ENCODE results near the gene TOX2.

Gene TOX2

GRCh38 chr20:44081476-44081875 lies 166.8 kb downstream of the TOX2 start:
- DNase-seq, result no peak

DNA sequence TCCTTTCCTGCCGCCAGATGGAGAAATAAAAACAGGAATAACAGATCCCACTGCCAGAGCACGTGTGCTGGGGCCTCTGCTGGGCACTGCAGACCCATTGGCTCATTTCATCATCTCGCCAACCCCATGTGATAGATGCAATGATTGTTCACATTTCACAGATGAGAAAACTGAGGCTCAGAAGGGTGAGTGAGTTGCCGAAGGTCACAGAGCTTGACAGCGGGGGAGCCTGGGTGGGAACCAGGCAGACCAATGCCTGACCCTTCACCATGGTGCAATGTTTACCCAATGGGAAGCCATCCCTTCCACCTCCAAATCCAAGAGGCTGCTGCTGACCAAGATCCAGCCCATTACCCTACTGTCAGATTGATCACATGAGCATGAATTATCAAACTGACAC lies 167.2 kb downstream of the TOX2 start:
- no peak for DNase-seq

GRCh38 chr20:44083220-44083933 lies 168.7 kb downstream of the TOX2 start:
- DNase-seq, result no peak

GRCh38 chr20:44084439-44084838 lies 169.8 kb downstream of the TOX2 start:
- DNase-seq, result no peak

DNA sequence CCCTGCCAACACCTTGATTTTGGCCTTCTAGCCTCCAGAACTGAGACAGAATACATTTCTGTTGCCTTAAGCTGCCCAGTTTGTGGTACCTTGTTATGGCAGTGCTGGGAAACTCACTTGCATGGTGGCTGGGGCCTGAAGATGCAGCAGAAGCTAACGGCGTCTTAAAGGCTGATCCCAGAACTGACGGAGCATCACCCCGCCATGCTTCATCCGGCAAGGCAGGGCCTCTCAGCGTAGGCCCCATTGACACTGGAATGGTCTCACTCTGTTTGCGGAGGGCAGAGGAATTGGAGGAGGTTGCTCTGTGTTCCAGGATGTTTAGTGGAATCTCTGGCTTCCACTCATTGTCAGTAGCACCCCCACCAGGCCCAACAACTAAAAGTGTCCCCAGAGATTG lies 170.2 kb downstream of the TOX2 start:
- no peak for DNase-seq

DNA sequence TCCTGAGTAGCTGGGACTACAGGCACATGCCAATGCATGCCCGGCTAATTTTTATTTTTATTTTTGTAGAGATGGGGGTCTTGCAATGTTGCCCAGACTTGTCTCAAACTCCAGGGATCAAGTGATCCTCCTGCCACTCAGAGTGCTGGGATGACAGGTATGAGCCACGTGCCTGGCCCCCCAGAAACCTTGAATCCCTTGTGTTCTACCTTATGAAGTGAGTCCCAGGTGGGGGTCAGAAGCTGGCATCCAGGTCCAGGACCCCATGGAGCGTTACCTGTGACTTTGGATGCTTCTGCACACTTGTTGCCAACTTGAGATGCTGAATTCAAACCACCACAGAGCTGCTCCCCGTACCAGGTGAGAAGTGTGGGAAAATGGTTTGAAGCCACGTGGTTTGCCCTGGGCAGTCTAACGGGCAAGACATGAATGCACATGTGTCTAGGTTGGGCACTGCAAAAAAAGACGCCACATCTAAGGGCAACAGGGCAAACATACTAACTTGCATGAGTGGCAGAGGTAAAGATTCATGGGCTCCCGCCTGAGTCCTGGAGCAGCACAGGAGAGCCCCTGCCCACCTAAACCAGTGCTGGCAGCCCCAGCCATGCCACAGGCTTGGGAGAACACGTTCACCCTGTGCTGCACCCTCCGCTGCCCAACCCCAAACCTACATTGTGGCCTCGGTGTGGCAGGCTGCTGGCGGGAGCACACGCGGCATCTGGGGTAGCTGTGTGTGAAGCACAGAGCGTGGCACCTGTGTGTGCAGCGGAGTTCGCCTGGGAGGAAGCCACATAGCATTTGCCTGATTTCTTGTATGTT lies 171.2 kb downstream of the TOX2 start:
- no peak for DNase-seq

GRCh38 chr20:44087051-44087856 lies 172.6 kb downstream of the TOX2 start:
- DNase-seq, result no peak

DNA sequence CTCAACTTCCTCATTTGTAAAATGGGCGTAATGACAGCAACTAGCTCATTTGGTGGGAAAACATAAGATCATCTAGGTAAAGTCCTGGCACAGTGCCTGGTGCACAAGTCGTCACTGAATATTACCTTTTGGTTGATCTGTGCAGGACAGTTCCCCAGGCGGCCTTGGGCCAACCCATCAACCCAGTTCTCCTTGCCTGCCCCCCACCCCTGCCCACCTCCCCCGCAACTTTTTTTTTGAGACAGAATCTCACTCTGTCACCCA lies 173.1 kb downstream of the TOX2 start:
- no peak for DNase-seq

DNA sequence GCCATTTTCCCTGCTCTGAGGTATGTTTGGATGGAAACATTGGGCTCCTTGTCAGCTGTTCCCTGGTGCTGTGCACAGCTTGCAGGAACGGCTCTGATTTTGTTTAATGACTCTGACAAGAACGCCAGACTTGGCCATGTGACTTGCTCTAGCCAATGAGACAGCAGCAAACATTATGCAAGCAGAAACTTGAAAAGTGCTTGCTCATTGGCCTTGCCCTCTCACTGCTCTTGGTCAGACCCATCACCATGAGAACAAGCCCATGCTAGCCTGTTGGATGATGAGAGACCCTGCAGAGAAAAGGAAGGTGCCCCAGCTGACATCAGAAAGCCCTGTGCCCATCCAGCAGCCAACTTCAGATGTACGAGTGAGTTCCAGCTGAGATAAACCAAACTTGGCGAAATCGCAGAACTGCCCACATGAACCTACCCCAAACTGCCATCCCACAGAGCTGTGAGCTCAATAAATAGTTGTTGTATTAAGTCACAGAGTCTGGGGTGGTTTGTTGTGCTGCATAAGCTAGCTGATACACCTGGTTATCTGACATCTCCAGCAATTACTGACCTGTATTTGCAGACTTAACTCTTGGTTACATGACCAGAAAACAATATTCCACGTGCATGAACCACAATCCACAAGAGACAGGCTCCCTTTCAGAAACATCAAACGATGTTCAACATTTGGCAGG lies 175.5 kb downstream of the TOX2 start:
- peak in 3 of 4 experiments; percentile 40 to 43 (median 42) for DNase-seq

GRCh38 chr20:44091026-44091425 lies 176.4 kb downstream of the TOX2 start:
- DNase-seq, result no peak

DNA sequence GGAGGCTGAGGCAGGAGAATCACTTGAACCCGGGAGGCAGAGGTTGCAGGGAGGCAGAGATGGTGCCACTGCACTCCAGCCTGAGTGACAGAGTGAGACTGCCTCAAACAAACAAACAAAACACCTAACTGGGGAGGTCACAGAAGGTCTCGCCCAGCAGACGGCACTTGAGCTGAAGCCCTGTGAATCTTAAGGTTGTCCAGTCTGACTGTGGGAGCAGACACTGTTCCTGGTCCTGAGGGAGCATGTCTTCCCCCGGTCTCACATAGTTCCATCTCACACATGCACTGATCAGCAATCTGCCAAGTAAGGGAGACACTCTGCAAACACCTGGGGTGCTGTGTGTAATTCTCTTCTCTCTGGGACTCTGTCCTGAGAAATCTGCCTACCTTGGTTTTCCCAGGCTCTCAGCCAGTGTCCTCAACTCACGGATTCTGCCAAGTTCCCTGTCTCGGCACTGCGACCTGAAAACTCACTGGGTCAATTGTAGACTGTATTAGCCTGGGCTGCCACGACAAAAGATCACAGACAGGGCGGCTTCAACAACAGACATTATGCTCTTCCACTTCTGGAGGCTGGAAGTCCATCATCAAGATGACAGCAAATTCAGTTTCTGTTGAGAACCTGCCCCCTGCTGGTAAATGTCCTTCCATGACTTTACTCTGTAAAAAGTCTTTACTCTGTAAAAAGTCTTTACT lies 178.0 kb downstream of the TOX2 start:
- peak; percentile 56 to 73 (median 64) for DNase-seq

GRCh38 chr20:44093249-44093582 lies 178.6 kb downstream of the TOX2 start:
- no peak for DNase-seq

GRCh38 chr20:44095831-44096230 lies 181.2 kb downstream of the TOX2 start:
- no peak for DNase-seq

DNA sequence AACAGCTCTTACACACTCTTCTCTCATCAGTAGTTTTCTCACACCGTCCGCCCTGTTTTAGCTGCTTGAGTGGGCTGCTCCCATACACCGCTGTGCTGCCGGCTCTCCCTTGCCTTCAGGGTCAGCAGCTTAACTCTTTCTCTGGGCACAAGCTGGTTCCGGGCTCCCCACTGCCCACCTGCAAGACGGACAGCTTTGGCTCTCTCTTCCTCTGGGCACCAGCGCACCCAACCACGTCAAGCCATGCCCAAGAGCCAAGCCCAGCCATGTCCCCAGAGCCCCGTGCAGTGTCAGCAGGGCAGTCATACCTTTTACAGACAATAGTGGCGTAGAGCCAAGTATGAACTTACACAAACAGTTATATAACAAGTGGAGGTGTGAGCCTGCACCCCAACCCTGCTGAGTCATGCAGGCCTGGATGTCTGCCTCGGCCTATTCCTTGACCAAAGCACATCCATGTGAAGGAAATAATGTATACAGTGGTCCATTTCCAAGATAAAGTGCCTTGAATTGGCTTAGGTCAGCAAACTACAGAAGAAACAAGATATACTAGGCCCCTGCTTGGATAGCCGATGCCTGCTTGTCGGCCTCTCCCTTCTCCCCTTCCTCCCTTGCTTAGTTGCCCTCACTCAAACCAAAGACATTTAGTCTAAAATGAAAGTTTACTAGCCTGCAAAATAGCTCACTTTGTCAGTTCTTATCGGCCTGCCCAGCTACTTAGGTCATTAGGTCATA lies 183.0 kb downstream of the TOX2 start:
- DNase-seq, result no peak

GRCh38 chr20:44098256-44098630 lies 183.6 kb downstream of the TOX2 start:
- no peak for DNase-seq

DNA sequence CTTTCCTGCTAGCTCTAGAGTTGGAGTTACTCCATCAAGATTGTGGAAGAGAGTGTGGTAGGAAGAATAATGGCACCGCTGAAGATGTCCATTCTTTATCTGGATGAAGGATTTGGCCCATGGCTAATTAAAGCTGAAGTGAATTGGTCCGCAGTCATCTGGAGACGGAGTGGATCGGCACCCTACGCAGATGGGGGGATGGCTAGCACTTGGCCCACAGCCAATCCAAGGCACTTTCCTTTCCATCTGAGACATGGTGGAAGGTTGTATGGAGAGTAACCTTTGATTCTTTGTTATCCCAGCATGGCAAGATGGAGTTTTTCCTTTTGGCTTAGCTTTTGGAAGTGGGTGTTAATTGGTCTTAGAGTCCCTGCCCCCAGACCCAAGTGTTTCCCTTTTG lies 184.0 kb downstream of the TOX2 start:
- no peak for DNase-seq

GRCh38 chr20:44099832-44100231 lies 185.2 kb downstream of the TOX2 start:
- no peak for DNase-seq

DNA sequence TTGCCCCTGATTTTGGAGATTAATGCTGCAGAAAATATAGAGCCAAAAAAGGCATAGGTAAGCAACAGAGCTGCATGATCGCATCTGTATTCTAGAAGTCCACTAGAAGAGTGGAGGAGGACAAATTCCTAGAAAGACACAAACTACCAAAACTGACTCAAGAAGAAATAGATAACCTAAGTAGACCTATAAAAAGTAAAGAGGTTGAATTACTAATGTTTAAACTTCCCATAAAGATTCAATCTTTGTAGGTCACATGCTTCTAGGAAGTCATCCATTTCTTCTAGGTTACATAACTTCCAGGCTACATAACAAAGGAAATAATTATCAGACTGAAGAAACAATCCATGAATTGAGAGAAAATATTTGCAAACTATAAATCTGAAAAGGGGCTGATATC lies 187.9 kb downstream of the TOX2 start:
- DNase-seq, result no peak

DNA sequence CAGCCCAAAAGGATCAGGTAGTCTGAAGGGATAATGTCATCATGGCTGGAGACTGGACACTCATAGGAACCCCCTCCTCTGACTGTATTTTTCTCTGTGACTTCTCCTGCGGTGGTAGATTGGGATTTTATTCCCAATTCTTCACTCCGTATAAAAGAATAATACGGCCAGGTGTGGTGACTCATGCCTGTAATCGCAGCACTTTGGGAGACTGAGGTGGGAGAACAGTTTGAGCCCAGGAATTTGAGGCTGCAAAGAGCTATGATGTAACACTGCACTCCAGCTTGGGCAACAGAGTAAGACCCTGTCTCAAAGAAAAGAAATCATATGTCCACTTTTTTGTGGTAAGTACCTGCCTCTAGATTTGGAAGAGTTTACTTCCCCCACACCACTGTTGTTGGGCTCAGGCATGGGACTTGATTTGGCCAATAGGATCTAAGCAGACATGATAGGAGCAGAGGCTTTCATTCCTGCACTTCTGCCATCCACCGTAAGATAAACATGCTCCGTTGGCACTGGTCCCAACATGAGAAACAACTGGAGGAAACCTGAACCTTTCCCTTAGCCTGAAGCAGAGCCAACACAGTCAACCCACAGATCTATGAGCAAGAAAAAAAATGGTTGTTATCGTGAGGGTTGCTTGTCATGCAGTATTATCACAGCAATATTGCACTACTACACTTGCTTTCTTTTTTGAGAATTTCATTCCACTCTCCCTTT lies 190.3 kb downstream of the TOX2 start:
- DNase-seq, result no peak

GRCh38 chr20:44106615-44107014 lies 192.0 kb downstream of the TOX2 start:
- DNase-seq, result peak in 3 of 4 experiments; percentile 8 to 43 (median 31)

DNA sequence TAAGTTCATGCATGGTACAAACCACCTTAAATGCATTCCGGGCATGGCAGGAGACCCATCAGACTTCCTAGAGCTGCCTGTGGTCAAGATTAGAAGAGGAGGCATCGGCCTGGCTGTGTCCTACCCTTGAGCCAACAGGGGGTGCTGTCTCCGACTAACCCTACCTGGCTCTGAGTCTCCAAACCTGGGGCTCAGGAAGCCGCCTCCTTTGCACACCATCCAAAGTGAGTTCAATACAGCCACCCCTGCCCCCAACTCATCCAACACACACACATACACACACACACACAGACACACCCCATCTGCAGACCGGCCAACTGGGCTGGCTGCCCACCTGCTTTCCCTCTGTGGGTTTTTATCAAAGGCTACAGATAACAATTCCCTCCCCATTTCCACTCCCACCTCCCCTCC lies 195.3 kb downstream of the TOX2 start:
- no peak for DNase-seq

All from suppressor macrophage (primary cell).